HCT116 (cell line): ENCODE results near the gene SNX25. TPM values are rescaled to one million over a fixed set of nuclear protein-coding genes. Genes with fewer than 3 reads are reported as not detected.

Experiments
- ATAC-seq: fragments of 200-7000 bp; cut with Tn5 transposase; 2 replicates; pipeline ENCODE4 v1.9.1; 2020; ENCODE audit warnings: mild to moderate bottlenecking, moderate library complexity
- BruUV-seq: library from RNA; stranded (reverse); fragments of 400-500 nt; replicated peaks from 2 replicates; lab custom pipeline; 2021; lab: Mats Ljungman, UMichigan
- CTCF ChIA-PET: fragments of 300-600 bp; sonication (Branson Sonifier 250); formaldehyde crosslinking; loops from one replicate; lab custom pipeline; 2021; ENCODE audit warnings: antibody characterized with exemption; lab: Charles Lee
- POLR2A ChIA-PET: fragments of 300-600, 350-600 bp; sonication (Branson Sonifier 250); formaldehyde crosslinking; loops from one replicate; lab custom pipeline; 2021; ENCODE audit warnings: antibody characterized with exemption; lab: Charles Lee
- RAD21 ChIA-PET, 2 experiments: fragments of 300-600 bp; sonication (Branson Sonifier 250); formaldehyde crosslinking; loops; one replicate each; lab custom pipeline; 2023; ENCODE audit warnings: low total read pairs in 2 of 2; ENCODE audit not compliant: uncharacterized antibody in 2 of 2, unreplicated experiment in 2 of 2, low non-redundant PET in 1 of 2; lab: Charles Lee
- DNase-seq: peaks from one replicate; pipeline ENCODE4 v3.0.0-alpha.2; 2010; ENCODE audit warnings: low read depth, low spot score
- H2AFZ ChIP-seq: fragments of 200-600 bp; shearing (Covaris generic), sonication (generic); 2 replicates; pipeline ENCODE4 v1.6.1; 2017; ENCODE audit warnings: low read depth, mixed run types, mixed read lengths, antibody characterized with exemption, low read length; ENCODE audit not compliant: poor library complexity, severe bottlenecking
- H3K27ac ChIP-seq: 2 replicates; pipeline ENCODE4 v1.5.1; 2012; ENCODE audit warnings: low read depth, low read length
- H3K27me3 ChIP-seq: fragments of 200-600 bp; sonication (generic); 2 replicates; pipeline ENCODE4 v1.6.1; 2016; ENCODE audit warnings: mixed run types, low read length, mixed read lengths; ENCODE audit not compliant: insufficient read depth
- H3K36me3 ChIP-seq, 2 experiments: fragments of 200-500 bp in 1 of 2; fragments of 200-600 bp in 1 of 2; sonication (Bioruptor generic) in 1 of 2; sonication (generic) in 1 of 2; 2 replicates each; pipeline versions ENCODE4 v1.5.1 to v1.6.1; 2014 to 2016; ENCODE audit warnings: low read length in 2 of 2, inconsistent platforms in 1 of 2, mixed read lengths in 1 of 2, mixed run types in 1 of 2; ENCODE audit not compliant: insufficient read depth in 2 of 2, control insufficient read depth in 1 of 2
- H3K4me1 ChIP-seq, 2 experiments: fragments of 200-600 bp in 1 of 2; sonication (generic) in 1 of 2; 2 replicates each; pipeline versions ENCODE4 v1.5.1 to v1.6.1; 2012 to 2017; ENCODE audit warnings: low read length in 2 of 2, inconsistent platforms in 1 of 2, mild to moderate bottlenecking in 1 of 2, mixed read lengths in 1 of 2, mixed run types in 1 of 2, moderate library complexity in 1 of 2; ENCODE audit not compliant: insufficient read depth in 2 of 2, control insufficient read depth in 1 of 2
- H3K4me2 ChIP-seq: fragments of 200-600 bp; sonication (generic); 2 replicates; pipeline ENCODE4 v1.6.1; 2017; ENCODE audit warnings: mixed run types, low read length, mixed read lengths
- H3K4me3 ChIP-seq, 2 experiments: fragments of 200-600 bp in 1 of 2; sonication (generic) in 1 of 2; replicated peaks in 1 of 2; 2 replicates each; pipeline ENCODE4 v1.5.1; 2011 to 2016; ENCODE audit warnings: low read length in 2 of 2, control low read depth in 1 of 2, low read depth in 1 of 2, mild to moderate bottlenecking in 1 of 2, mixed read lengths in 1 of 2, mixed run types in 1 of 2
- H3K79me2 ChIP-seq: fragments of 200-600 bp; sonication (generic); 2 replicates; pipeline ENCODE4 v1.6.1; 2017; ENCODE audit warnings: mild to moderate bottlenecking, mixed run types, low read length, moderate library complexity, mixed read lengths; ENCODE audit not compliant: insufficient read depth
- H3K9ac ChIP-seq: fragments of 200-600 bp; sonication (generic); 2 replicates; pipeline ENCODE4 v1.6.1; 2016; ENCODE audit warnings: low read length, mixed read lengths
- H3K9me2 ChIP-seq: fragments of 200-600 bp; sonication (generic), shearing (Covaris generic); 2 replicates; pipeline ENCODE4 v1.6.1; 2017; ENCODE audit warnings: mixed run types, mild to moderate bottlenecking, moderate library complexity; ENCODE audit not compliant: insufficient read depth
- H3K9me3 ChIP-seq, 2 experiments: fragments of 200-500 bp in 1 of 2; fragments of 200-600 bp in 1 of 2; sonication (Bioruptor generic) in 1 of 2; sonication (generic) in 1 of 2; 2 replicates each; pipeline ENCODE4 v1.6.1; 2014 to 2017; ENCODE audit warnings: low read length in 2 of 2, mixed read lengths in 2 of 2, inconsistent platforms in 1 of 2, low read depth in 1 of 2, mild to moderate bottlenecking in 1 of 2, mixed run types in 1 of 2, moderate library complexity in 1 of 2; ENCODE audit not compliant: control insufficient read depth in 1 of 2, insufficient read depth in 1 of 2
- H4K20me1 ChIP-seq: fragments of 200-600 bp; sonication (generic), shearing (Covaris generic); 2 replicates; pipeline ENCODE4 v1.6.1; 2017; ENCODE audit warnings: mixed run types, mild to moderate bottlenecking, moderate library complexity; ENCODE audit not compliant: insufficient read depth
- ATF3 ChIP-seq: IDR thresholded peaks from 2 replicates; pipeline ENCODE4 v1.6.1; 2012
- CBX3 ChIP-seq: IDR thresholded peaks from 2 replicates; pipeline ENCODE4 v1.6.1; 2012; ENCODE audit warnings: low read depth
- CEBPB ChIP-seq: IDR thresholded peaks from 2 replicates; pipeline ENCODE4 v1.6.1; 2012; ENCODE audit warnings: low read depth
- EZH2phosphoT487 ChIP-seq: fragments of 200-600 bp; IDR thresholded peaks from 2 replicates; pipeline ENCODE4 v1.6.1; 2018; ENCODE audit warnings: antibody characterized with exemption, borderline replicate concordance
- JUND ChIP-seq: IDR thresholded peaks from 2 replicates; pipeline ENCODE4 v1.6.1; 2012
- MAX ChIP-seq: IDR thresholded peaks from 2 replicates; pipeline ENCODE4 v1.6.1; 2012
- RAD21 ChIP-seq: IDR thresholded peaks from 2 replicates; pipeline ENCODE4 v1.6.1; 2012; ENCODE audit warnings: low read depth, mild to moderate bottlenecking
- SIN3A ChIP-seq: IDR thresholded peaks from 2 replicates; pipeline ENCODE4 v1.6.1; 2012; ENCODE audit warnings: low read depth
- SP1 ChIP-seq: IDR thresholded peaks from 2 replicates; pipeline ENCODE4 v1.6.1; 2012; ENCODE audit warnings: low read depth
- SRF ChIP-seq: IDR thresholded peaks from 2 replicates; pipeline ENCODE4 v1.6.1; 2012; ENCODE audit warnings: low read depth
- YY1 ChIP-seq: IDR thresholded peaks from 2 replicates; pipeline ENCODE4 v1.6.1; 2011; ENCODE audit warnings: low read length, low read depth, moderate library complexity, mild to moderate bottlenecking; ENCODE audit not compliant: insufficient replicate concordance; ENCODE audit errors: extremely low read depth
- ZBTB33 ChIP-seq: IDR thresholded peaks from 2 replicates; pipeline ENCODE4 v1.6.1; 2011; ENCODE audit warnings: mild to moderate bottlenecking, low read length, moderate library complexity; ENCODE audit not compliant: insufficient replicate concordance; ENCODE audit errors: extremely low read depth
- ZFX ChIP-seq: fragments of 450-650 bp; IDR thresholded peaks from 2 replicates; pipeline ENCODE4 v1.6.1; 2017
- ZNF274 ChIP-seq: fragments of 200-500 bp; sonication (Bioruptor generic); IDR thresholded peaks from 2 replicates; pipeline ENCODE4 v1.6.1; 2014; ENCODE audit warnings: mild to moderate bottlenecking, low read depth, low read length, inconsistent platforms
- intact Hi-C: fragments of 100-400 bp; cut with micrococcal nuclease; formaldehyde crosslinking; loops from 2 replicates; pipeline ENCODE4 v1.10.0; 2022
- total RNA-seq: library from RNA; stranded (reverse); gene quantifications from one replicate; pipeline ENCODE4 v1.2.1, GENCODE V29; 2021; ENCODE audit not compliant: unreplicated experiment
- TF ChIP-seq, protein P1 (sequence below), 3 experiments: fragments of 200-600 bp in 1 of 3; sonication (generic) in 1 of 3; IDR thresholded peaks in 2 of 3; conservative IDR thresholded peaks in 1 of 3; 2 replicates each; pipeline ENCODE4 v1.5.1; 2012 to 2017; ENCODE audit warnings: low read depth in 2 of 3, low read length in 2 of 3, antibody characterized with exemption in 1 of 3, borderline replicate concordance in 1 of 3, control low read depth in 1 of 3, mild to moderate bottlenecking in 1 of 3, mixed read lengths in 1 of 3, mixed run types in 1 of 3, moderate library complexity in 1 of 3; ENCODE audit not compliant: insufficient read depth in 1 of 3
- TF ChIP-seq, protein P2 (sequence below): IDR thresholded peaks from 2 replicates; pipeline ENCODE4 v1.6.1; 2012; ENCODE audit warnings: low read depth

SNX25 gene
- total RNA-seq, 1 experiment from 2014 or later, result 20.9 TPM

- no peak overlapping the region for H3K9ac ChIP-seq
- no peak for TF ChIP-seq ZNF274
- TF ChIP-seq SP1, result no peak
- TF ChIP-seq RAD21, result no peak
- no peak for TF ChIP-seq YY1
- TF ChIP-seq SRF, result no peak
- TF ChIP-seq ATF3, result no peak
- TF ChIP-seq MAX, result no peak
- no peak for TF ChIP-seq JUND
- no peak for TF ChIP-seq ZFX
- no peak for TF ChIP-seq ZBTB33
- no peak for TF ChIP-seq EZH2phosphoT487
- no peak for TF ChIP-seq SIN3A
- TF ChIP-seq CEBPB, result no peak
- TF ChIP-seq, protein P1, sequence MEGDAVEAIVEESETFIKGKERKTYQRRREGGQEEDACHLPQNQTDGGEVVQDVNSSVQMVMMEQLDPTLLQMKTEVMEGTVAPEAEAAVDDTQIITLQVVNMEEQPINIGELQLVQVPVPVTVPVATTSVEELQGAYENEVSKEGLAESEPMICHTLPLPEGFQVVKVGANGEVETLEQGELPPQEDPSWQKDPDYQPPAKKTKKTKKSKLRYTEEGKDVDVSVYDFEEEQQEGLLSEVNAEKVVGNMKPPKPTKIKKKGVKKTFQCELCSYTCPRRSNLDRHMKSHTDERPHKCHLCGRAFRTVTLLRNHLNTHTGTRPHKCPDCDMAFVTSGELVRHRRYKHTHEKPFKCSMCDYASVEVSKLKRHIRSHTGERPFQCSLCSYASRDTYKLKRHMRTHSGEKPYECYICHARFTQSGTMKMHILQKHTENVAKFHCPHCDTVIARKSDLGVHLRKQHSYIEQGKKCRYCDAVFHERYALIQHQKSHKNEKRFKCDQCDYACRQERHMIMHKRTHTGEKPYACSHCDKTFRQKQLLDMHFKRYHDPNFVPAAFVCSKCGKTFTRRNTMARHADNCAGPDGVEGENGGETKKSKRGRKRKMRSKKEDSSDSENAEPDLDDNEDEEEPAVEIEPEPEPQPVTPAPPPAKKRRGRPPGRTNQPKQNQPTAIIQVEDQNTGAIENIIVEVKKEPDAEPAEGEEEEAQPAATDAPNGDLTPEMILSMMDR (IDR thresholded peaks at IDR 0.05 in 2 of 3, conservative IDR thresholded peaks at IDR 0.05 in 1 of 3; ENCODE audit: borderline replicate concordance in 1 of 3, insufficient read depth in 1 of 3, low read depth in 2 of 3, low read length in 2 of 3), result no peak
- no peak for TF ChIP-seq CBX3
- TF ChIP-seq, protein P2, sequence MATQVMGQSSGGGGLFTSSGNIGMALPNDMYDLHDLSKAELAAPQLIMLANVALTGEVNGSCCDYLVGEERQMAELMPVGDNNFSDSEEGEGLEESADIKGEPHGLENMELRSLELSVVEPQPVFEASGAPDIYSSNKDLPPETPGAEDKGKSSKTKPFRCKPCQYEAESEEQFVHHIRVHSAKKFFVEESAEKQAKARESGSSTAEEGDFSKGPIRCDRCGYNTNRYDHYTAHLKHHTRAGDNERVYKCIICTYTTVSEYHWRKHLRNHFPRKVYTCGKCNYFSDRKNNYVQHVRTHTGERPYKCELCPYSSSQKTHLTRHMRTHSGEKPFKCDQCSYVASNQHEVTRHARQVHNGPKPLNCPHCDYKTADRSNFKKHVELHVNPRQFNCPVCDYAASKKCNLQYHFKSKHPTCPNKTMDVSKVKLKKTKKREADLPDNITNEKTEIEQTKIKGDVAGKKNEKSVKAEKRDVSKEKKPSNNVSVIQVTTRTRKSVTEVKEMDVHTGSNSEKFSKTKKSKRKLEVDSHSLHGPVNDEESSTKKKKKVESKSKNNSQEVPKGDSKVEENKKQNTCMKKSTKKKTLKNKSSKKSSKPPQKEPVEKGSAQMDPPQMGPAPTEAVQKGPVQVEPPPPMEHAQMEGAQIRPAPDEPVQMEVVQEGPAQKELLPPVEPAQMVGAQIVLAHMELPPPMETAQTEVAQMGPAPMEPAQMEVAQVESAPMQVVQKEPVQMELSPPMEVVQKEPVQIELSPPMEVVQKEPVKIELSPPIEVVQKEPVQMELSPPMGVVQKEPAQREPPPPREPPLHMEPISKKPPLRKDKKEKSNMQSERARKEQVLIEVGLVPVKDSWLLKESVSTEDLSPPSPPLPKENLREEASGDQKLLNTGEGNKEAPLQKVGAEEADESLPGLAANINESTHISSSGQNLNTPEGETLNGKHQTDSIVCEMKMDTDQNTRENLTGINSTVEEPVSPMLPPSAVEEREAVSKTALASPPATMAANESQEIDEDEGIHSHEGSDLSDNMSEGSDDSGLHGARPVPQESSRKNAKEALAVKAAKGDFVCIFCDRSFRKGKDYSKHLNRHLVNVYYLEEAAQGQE, result no peak
- H3K27ac ChIP-seq, result peak overlapping the region; percentile 9; the same call in 1 of the 2 replicates
- H3K4me1 ChIP-seq, result peaks cover 19 to 24% of the 10 kb centered on the region in 2 experiments
- intact Hi-C loops, result no loop called here
- ChIA-PET CTCF (no interaction called here), RAD21 (no interaction called here), POLR2A (no interaction called here)
- H3K27me3 ChIP-seq, result no peaks in the 10 kb centered on the region
- no peaks in the 10 kb centered on the region for H3K9me2 ChIP-seq
- no peak overlapping the region for H2AFZ ChIP-seq
- DNase-seq (no peak), ATAC-seq (peak; percentile 82)
- no peaks in the 10 kb centered on the region for H3K36me3 ChIP-seq
- H3K4me3 ChIP-seq, result no peak overlapping the region
- no TSS peak for BruUV-seq
- peak overlapping the region; percentile 42 for H3K4me2 ChIP-seq
- no peaks in the 10 kb centered on the region for H3K9me3 ChIP-seq
- H3K79me2 ChIP-seq, result no peaks in the 10 kb centered on the region
- no peaks in the 10 kb centered on the region for H4K20me1 ChIP-seq
These were observed 73.6 kb downstream of the SNX25 start for GRCh38 chr4:185282968-185283367.
